Type B pancreatic cell (in vitro differentiated cells): Measurements from ENCODE around the gene AMDHD2. TPM values are rescaled to one million over a fixed set of nuclear protein-coding genes. Genes with fewer than 3 reads are reported as not detected.
A peak's percentile ranks its signal among the peaks of the same experiment; 100 is the strongest.
"Not testable (repeated sequence)": the region's sequence is repeated elsewhere in the genome, so short reads cannot be mapped to it uniquely, and the experiment has no call there.

Experiments used
- DNase-seq: peaks from one replicate; pipeline ENCODE4 v3.0.0; 2021; ENCODE audit warnings: mixed read lengths; ENCODE audit not compliant: unreplicated experiment; ENCODE audit errors: extremely low spot score
- H3K27ac Mint-ChIP-seq: 2 replicates; pipeline ENCODE4 v1.8.0; 2021; ENCODE audit warnings: mild to moderate bottlenecking, mixed read lengths
- H3K27me3 Mint-ChIP-seq: 2 replicates; pipeline ENCODE4 v1.8.0; 2021; ENCODE audit warnings: mixed read lengths
- H3K36me3 Mint-ChIP-seq: 2 replicates; pipeline ENCODE4 v1.8.0; 2021; ENCODE audit warnings: mixed read lengths
- H3K4me1 Mint-ChIP-seq: one replicate; pipeline ENCODE4 v1.8.0; 2021; ENCODE audit warnings: mixed read lengths; ENCODE audit not compliant: unreplicated experiment
- H3K4me3 Mint-ChIP-seq: 2 replicates; pipeline ENCODE4 v1.8.0; 2021; ENCODE audit warnings: mild to moderate bottlenecking, mixed read lengths
- H3K9me3 Mint-ChIP-seq: 2 replicates; pipeline ENCODE4 v1.8.0; 2021; ENCODE audit warnings: mixed read lengths
- CTCF ChIP-seq: fragments of 200-600 bp; sonication (generic); conservative IDR thresholded peaks from 2 replicates; pipeline ENCODE4 v1.5.0; 2021; ENCODE audit warnings: antibody characterized with exemption, mild to moderate bottlenecking
- total RNA-seq: library from RNA; stranded (reverse); gene quantifications from 2 replicates; pipeline ENCODE4 v1.2.1, GENCODE V29; 2021; ENCODE audit warnings: low replicate concordance

Gene AMDHD2
- total RNA-seq, 1 donor from 2014 or later, result 46.1 TPM

DNA sequence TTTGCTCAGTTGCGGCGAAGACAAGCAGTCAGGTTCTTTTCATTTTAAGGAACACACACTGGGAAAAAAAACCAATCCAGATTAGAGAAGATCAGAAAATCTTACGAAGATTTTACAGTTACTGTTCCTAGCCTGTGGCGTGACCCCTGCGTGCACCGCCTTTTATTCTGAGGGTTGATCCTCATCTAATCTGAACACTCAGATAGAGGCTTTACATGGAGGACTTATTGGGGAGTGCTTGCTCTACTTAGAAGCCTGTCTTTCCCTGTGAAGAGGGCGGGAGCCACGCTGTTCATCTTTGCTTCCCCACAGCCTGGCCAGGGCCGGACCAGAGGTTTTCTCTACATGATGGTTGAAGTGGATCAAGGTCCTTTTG is 43.8 kb upstream of the AMDHD2 start:
- Mint-ChIP-seq H3K36me3 (peaks cover 4% of the 10 kb centered on the region), H3K9me3 (no peaks in the 10 kb centered on the region), H3K27ac (peak overlapping the region; percentile 67), H3K4me1 (peaks cover 17% of the 10 kb centered on the region), H3K4me3 (peak overlapping the region; percentile 82), H3K27me3 (no peaks in the 10 kb centered on the region)
- no peak for TF ChIP-seq CTCF
- DNase-seq, result no peak

- DNase-seq, result no peak
- H3K4me3 Mint-ChIP-seq, result peak overlapping the region; percentile 82
- peaks cover 17% of the 10 kb centered on the region for H3K4me1 Mint-ChIP-seq
- no peaks in the 10 kb centered on the region for H3K27me3 Mint-ChIP-seq
- TF ChIP-seq CTCF, result no peak
- no peaks in the 10 kb centered on the region for H3K9me3 Mint-ChIP-seq
- H3K27ac Mint-ChIP-seq, result peak overlapping the region; percentile 67
- peaks cover 4% of the 10 kb centered on the region for H3K36me3 Mint-ChIP-seq
These were observed 43.4 kb upstream of the AMDHD2 start for GRCh38 chr16:2476741-2477140.

GRCh38 chr16:2477327-2477726 is 42.8 kb upstream of the AMDHD2 start:
- H3K27me3 Mint-ChIP-seq, result no peaks in the 10 kb centered on the region
- peaks cover 17% of the 10 kb centered on the region for H3K4me1 Mint-ChIP-seq
- no peaks in the 10 kb centered on the region for H3K9me3 Mint-ChIP-seq
- TF ChIP-seq CTCF, result no peak
- no peak for DNase-seq
- no peak overlapping the region for H3K27ac Mint-ChIP-seq
- H3K4me3 Mint-ChIP-seq, result peak overlapping the region; percentile 82
- peaks cover 4% of the 10 kb centered on the region for H3K36me3 Mint-ChIP-seq

GRCh38 chr16:2478279-2478678 is 41.9 kb upstream of the AMDHD2 start:
- Mint-ChIP-seq H3K36me3 (peaks cover 4% of the 10 kb centered on the region), H3K27ac (no peak overlapping the region), H3K9me3 (no peaks in the 10 kb centered on the region), H3K4me3 (no peak overlapping the region), H3K4me1 (peaks cover 23% of the 10 kb centered on the region), H3K27me3 (no peaks in the 10 kb centered on the region)
- DNase-seq, result no peak
- TF ChIP-seq CTCF, result no peak

DNA sequence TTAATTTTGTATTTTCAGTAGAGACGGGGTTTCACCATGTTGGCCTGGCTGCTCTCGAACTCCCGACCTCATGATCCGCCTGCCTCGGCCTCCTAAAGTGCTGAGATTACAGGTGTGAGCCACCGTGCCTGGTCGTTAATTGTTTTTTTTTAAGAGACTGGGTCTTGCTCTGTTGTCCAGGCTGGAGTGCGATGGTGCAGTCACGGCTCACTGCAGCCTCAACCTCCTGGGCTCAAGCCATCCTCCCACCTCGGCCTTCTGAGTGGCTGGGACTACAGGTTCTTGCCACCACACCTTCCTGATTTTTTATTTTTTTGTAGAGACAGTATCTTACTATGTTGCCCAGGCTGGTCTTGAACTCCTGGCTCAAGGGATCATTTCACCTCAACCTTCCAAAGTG is 40.2 kb upstream of the AMDHD2 start:
- not testable (repeated sequence) for H3K36me3 Mint-ChIP-seq, H3K4me3 Mint-ChIP-seq, H3K27ac Mint-ChIP-seq, H3K27me3 Mint-ChIP-seq, H3K9me3 Mint-ChIP-seq, DNase-seq
- H3K4me1 Mint-ChIP-seq, result peaks cover 37% of the 10 kb centered on the region

DNA sequence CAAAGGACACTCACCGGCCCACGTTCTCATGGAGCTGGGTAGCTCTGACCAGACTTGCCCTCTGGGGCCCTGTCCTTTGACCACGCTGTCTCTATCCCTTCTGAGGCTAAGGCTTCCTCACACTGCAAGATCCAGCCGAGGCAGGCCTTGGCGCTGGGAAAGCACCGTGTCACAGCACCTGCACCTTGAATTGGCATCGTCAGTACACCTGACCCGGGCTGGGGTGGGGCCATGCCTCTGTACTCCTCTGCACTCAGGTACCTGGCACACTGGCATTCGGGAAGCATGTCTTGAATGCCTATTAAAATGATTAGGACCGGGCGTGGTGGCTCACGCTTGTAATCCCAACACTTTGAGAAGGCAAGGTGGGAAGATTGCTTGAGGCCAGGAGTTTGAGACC is 39.2 kb upstream of the AMDHD2 start:
- H3K27me3 Mint-ChIP-seq, result no peaks in the 10 kb centered on the region
- no peak overlapping the region for H3K4me3 Mint-ChIP-seq

More for the DNA sequence above, 39.2 kb upstream of the AMDHD2 start:
- Mint-ChIP-seq H3K36me3 (peaks cover 4% of the 10 kb centered on the region), H3K4me1 (peaks cover 42% of the 10 kb centered on the region), H3K27ac (no peak overlapping the region), H3K9me3 (no peaks in the 10 kb centered on the region)
- no peak for DNase-seq
- no peak for TF ChIP-seq CTCF
